ENCODE measurements around the gene LRP1B.

- no peak for TF ChIP-seq POLR2A (IDR thresholded peaks at IDR 0.05; ENCODE audit: low read depth)
- no peak for TF ChIP-seq CTCF (IDR thresholded peaks at IDR 0.05)
- no peak for TF ChIP-seq EP300 (IDR thresholded peaks at IDR 0.05)
Observed at GRCh38 chr2:140422759-140423158, 1708.1 kb downstream of the LRP1B start.

Measured in esophagus muscularis mucosa (tissue), 4 donors.